ENCODE measurements around the gene IRF5. TPM values are rescaled to one million over a fixed set of nuclear protein-coding genes. Genes with fewer than 3 reads are reported as not detected.

Gene IRF5
- total RNA-seq, 1 donor from 2014 or later: 8.5 TPM

Other genes starting within 250 kb of the IRF5 start
- gene CALU, start 198.6 kb upstream of the IRF5 start, total RNA-seq: 174 and 198 TPM in 2 replicates
- not detected in 2 replicates for gene OPN1SW, start 162.1 kb upstream of the IRF5 start, total RNA-seq
- 2.0 and 4.5 TPM in 2 replicates for gene CCDC136, start 146.0 kb upstream of the IRF5 start, total RNA-seq
- gene FLNC, start 107.5 kb upstream of the IRF5 start, total RNA-seq: 149 and 173 TPM in 2 replicates
- gene ATP6V1F, start 75.1 kb upstream of the IRF5 start, total RNA-seq: 69.5 and 134 TPM in 2 replicates
- 0.51 and 5.2 TPM in 2 replicates for gene KCP, start 27.2 kb upstream of the IRF5 start, total RNA-seq
- 52.5 and 53.2 TPM in 2 replicates for gene TNPO3, start 117.2 kb downstream of the IRF5 start, total RNA-seq
- 3.9 and 14.3 TPM in 2 replicates for gene TSPAN33, start 206.8 kb downstream of the IRF5 start, total RNA-seq

All from epithelial cell of proximal tubule (primary cell).